Middle frontal gyrus (tissue), 1 donor: ENCODE results near the gene INSYN2B.

Experiments
- DNase-seq: peaks from one replicate; pipeline ENCODE4 v3.0.0-alpha.2; 2015; ENCODE audit warnings: low spot score; ENCODE audit errors: extremely low spot score

The INSYN2B gene

DNA sequence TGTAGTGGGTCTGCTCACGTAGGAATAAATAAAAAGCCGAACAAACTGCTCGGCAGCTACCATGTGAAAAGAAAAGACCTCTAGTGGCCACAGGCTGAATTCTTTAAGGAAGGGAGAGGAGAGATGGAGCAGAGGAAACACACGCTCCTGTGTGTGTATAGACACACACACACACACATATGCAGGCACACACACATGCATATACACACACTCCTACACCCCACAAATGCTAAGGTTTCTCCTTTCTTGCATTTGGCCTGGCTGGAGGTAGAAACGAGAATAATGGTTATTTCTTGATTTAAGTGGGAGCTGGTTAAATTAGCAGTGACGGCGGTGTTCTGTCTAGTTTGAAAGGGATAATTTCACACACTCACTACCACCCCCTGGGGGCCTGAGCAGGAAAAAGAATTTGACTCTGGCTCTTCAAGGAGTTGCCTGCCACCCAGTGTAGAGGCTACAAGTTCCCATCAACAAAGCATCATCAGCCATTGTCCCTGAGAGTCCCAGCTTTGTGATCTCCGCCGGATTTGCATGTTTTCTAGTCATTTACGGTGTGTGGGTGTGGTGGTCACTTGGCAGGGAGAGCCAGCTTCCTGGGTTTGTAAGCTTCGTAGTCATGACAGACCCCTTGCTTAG lies at the start of gene INSYN2B:
Gene INSYN2B (minus strand): TSS at position 78 of the 636 bp plus-strand sequence. CDS start 96,597 bp downstream, outside the sequence.
- DNase-seq = peak; percentile 83

DNA sequence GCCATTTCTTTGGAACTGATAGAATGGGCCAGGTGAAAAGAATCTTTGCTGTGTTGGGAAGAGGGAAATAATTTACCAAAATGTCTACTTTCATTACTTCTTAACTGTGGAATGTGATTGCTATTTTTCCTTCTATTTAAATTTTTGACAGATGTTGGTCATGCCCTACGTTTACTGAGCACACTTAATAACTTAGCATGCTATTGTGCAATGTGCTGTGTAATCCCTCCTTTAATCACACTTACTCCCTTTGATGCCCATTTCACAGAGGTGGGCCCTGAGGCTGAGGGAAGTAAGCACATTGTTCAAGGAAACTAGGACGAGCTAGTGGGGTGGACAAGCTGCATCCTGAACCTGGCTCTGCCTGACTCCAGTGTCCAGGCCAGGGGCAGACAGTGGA lies 47.8 kb upstream of the INSYN2B start:
- no peak for DNase-seq

DNA sequence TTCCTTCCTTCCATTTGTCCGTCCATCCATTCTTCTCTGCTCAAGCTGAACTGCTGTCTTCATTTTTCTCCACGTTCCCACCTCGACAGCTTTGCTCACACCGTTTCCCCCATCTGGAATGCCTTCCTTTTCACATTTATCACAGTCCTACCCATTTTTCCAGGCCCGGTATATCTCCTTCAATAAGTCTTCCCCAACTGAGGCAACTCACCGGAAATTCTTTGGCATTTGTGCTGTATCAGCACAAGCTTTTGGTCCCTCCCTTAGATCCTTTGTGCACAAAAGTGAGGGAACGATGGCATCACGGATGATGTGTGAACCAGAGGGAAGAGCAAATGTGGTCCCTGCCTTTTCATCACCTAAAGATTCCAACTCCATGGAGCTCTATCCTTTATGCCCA lies 45.6 kb upstream of the INSYN2B start:
- no peak for DNase-seq

DNA sequence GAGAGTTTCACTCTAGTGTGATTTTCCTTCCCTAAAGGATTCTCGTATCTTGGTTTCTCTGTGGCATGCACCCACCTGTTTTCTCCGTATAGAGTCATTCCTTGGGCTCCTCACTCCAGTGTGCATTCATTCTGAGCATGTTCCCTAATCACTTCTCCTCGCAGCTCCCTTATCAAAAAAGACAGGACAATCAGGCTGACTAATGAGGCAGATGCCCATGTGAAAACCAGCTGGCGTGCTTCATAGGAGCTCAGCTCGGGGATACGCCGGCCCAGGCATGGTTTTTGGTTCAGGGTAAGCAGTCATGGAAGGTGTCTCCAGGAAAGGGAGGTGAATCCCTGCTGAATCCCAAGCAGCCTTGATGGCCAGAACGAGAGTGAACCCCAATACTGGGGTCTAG lies 41.2 kb upstream of the INSYN2B start:
- DNase-seq = no peak

DNA sequence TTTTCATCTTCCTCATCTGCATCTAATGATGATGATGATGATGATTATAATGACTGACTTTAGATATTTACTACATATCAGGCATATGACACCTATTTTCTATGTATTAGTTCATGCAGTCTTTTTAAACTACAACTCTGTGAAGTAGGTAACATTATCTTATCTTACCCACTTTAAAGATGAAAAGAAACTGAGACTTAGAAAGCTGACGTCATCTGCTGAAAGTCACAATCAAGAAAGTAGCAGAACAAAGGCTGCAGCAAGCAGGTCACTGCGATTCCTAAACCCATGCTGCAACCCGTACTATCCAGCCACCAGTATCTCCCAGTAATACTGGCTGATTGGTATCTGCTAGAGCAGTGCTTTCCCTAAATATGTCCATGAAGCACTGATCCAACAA lies 40.1 kb upstream of the INSYN2B start:
- no peak for DNase-seq

DNA sequence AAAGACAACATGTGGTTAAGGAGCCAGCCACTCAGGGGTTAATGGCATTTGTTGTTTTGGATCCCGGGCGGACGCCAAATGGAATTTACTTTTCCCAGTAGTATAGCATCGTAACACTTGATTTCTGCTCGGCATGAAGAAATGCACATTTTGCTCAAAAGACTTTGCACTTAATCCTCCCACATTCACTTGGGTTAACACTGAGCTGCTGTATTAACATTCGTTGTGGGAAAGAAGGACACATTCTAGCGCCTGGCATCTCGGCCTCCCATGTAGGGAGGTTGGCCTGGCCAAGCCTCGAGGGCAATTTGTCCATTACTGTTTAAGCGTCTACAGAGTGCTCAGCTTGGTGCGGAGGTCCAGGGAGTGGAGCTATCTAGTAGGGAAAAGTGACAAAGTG lies 32.3 kb upstream of the INSYN2B start:
- no peak for DNase-seq

DNA sequence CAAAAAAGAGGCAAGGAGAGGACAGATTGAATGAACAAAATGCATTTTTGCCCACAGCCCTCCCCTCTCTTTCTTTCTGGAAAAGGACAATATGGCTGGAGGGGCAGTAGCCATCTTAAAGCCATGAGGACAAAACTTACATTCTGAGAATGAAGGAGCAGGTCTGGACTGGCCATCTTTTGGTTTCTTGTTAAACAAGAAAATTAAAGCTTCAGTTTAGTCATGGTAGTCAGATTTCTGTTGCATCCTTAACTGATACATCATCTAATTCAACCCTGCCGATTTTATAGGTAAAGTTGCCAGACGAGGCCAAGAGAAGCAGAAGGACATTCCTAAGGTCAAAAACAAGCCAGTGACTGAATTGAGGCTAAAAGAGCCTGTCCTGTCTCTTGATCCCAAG lies 31.5 kb upstream of the INSYN2B start:
- no peak for DNase-seq

DNA sequence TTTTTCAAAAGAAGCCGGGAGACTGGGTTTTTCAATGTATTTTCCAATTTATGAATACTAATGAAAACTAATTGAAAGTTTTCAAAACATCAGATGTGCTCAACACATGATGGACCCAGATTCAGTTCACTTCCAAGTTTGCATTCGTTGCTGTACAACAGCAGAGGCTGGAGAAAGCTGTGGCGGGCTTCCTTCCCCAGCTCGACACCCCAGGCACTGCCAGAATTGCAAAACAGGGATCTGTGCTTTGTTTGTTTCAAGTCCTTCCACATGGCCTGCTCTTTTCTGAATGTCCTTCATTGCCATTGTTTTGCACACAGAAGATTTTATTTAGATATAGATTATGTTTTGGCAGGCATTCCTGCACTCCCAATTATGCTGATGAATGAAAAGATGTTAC lies 30.3 kb upstream of the INSYN2B start:
- no peak for DNase-seq

DNA sequence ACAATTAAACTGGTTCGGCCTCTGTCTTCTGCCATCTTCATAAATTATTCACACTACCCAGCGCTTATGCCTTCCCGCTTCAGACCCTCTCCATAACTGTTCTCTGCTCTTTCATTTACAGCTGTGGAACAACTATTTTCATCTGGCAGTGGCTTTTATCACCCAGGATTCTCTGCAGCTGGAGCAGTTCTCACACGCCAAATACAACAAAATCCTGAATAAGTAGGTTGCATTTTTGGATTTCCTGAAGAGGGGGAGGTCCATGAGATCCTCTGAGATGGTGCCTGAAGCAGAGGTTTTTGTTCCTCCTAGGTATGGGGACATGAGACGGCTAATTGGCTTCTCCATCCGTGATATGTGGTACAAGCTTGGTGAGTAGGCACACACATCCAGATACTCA lies 28.1 kb upstream of the INSYN2B start:
- DNase-seq = no peak

DNA sequence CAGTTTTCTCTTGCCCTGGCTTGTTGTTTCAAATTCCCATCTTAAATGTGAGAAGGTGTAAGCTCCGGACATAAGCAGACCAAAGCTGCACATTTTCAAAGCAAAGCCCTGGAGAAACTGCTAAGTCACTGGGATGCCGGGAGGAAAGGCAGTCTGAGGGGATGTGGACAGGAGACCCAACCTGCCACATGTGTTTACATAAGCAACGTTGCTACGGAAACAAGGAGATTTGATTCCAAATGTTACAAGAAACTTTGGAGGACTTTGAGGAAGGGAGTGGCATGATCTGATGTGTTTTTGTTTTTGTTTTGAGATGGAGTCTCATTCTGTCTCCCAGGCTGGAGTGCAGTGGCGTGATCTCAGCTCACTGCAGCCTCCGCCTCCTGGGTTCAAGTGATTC lies 25.7 kb upstream of the INSYN2B start:
- DNase-seq = no peak

DNA sequence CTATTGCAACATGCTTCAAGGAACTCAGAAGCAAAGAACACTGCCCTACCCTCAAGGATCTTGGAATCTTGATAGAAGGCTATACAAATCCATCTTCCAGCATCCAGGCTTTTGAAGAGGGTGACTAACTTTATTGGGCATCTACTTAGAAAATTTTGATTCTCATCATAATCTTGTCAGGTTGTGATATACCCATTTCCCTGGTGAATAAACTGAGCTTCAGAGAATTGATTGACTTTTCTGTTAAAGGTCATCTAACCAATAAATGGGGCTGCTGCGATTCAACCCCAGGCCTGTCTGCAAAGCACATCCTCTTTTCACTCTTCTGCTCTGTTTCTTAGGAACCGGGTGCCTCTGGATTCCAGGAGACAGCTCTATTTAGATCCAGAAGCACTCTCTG lies 19.9 kb upstream of the INSYN2B start:
- no peak for DNase-seq

DNA sequence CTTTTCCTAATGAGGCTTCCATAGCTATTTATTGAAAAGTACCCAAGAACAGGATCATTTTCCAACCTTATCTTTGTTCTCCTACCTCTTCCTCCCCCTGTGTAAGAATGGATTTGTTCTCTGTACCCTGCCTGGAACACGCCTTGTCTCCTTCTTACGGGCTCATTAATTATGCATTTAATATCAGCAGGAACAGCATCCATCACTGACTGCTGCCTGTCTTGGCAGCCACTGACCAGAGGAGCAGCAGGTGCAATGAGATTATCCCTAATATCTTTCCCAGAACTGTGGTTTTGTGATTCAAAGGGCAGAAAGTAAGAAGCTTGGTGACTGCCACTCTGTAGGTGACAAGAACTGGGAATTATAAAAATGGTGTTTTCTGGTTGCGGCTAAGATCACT lies 19.3 kb upstream of the INSYN2B start:
- no peak for DNase-seq

DNA sequence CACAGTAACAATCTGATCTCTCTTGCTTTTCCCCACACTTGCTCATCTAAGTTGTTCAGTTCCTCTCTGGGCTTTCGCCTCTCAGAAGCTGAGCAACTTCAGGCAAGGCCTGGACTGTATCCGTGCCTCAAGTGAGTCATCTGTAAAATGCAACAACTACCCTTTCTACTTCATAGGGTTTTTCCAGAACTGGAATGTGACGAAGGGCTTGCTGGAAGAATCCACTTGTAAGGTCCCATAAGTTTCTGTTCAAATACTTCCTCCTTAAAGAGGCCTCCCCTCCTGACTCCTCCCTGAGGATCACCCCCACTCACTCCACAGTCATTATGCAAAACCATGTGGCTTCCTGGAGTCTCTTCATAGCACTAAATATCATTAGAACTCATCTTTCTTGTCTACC lies 17.5 kb upstream of the INSYN2B start:
- no peak for DNase-seq

DNA sequence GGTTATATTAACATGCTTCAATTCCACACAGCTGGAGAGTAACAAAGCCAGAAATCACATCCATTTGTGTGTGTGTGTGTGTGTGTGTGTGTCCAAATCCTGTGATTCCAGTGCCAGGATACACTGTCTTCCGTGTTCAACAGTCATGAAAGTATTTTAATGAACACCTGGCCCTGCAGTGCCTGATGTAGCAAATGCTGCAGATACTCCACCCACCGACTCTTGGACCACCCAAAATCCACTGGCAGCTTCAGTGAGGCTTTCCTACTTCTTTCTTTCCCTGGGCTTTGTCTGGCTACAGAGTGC lies 13.1 kb upstream of the INSYN2B start:
- no peak for DNase-seq

DNA sequence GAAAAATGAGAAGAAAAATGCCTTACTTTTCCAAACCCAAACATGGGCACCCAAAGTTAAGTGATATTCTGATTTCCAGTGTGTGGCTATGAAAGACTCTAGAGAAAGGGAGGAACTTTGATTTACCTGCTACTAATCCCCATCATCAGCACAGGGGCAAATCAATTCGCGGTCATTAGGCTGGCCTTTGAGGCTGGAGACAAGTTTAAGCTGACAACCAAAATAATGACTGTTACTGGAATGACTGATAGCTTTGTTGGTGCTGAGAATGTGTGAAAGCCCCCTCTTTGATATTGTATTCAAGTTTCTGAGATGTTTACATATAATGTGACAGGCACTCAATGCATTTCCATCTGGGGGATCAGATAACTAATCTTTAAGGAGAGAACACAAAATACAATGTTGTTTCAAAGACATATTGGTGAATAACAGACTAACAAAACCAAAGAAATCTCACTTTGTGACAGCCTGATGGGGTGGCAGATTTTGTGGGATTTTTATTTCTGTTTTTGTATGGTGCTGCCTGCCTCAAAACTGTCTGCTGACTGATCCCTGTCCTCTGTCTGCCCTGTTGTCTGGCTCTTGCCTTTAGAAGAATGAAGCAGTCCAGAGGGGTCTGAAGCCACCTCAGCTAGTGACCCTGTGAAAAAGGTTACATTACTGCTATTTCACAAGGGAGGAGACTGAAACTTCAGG lies 12.6 kb upstream of the INSYN2B start:
- DNase-seq = no peak

DNA sequence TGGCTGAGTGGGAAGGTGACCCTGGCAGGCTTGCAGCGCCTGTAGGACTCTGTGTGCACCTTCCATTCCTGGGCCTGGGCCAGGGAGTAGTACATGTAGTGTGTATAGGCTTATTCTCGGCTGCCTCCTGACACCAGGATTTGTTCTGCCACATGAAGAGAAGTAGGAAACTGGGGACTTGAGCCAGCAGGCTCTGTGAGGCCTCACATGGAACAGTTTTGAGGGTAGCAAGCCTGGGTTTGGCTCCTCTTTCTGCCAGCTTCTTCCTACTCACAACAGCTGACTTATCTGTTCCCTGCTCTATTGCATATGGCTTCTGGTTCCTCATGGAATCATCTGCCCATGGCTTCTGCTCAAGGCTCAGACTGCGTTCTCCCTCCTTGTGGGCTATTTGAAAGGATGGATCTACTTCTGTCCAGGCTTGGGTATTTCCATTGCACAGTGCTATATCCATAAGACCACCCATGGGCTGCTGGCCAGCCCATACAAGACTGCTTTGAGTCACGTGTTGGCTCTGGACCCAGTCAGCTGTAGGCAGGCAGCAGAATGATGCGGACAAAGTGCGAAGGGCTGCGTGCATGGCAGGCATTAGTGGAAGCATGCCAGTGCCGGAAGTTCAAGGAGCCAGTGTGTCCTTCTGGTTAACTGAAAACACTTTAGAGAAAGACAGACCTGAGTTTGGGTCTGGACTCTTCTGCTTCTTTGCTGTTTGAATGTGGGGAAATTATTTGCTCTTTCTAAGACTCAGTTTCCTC lies 11.0 kb upstream of the INSYN2B start:
- no peak for DNase-seq

DNA sequence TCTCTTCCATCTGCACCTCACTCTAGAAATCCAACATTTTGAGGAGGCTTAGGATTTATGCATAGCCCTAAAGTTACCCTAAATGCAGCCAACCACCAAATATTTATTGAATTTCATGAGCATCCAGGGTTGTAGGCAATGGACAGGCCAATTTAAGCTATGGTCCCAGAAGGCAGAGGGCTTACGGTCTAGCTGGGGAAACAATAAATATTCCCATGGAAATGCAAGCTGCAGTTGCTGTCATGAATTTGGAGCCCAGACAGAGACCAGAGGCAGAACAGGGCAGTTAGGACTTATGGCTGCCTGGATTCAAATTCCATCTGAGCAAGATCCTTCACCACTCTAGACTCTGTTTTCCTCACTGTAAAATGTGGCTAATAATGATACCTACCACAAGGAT lies 9.1 kb upstream of the INSYN2B start:
- DNase-seq = no peak

DNA sequence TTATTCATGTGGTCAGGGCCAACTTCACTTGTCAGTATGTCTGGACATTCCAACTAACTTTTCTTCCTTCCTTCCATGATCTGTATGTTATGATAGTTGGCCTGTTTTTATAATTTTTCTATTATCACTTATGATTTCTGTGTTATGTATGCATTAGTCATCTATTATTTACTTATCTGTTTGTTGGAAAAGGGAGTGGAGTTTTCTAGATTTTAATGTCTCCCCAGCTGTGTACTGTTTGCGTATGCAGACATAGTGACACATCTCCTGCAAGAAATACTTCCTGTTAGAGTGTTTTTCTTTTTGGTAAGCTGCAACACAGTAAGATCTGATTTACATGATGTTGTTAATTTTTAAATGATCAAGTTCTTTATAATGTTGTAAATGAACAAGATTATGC lies 8.7 kb upstream of the INSYN2B start:
- no peak for DNase-seq

DNA sequence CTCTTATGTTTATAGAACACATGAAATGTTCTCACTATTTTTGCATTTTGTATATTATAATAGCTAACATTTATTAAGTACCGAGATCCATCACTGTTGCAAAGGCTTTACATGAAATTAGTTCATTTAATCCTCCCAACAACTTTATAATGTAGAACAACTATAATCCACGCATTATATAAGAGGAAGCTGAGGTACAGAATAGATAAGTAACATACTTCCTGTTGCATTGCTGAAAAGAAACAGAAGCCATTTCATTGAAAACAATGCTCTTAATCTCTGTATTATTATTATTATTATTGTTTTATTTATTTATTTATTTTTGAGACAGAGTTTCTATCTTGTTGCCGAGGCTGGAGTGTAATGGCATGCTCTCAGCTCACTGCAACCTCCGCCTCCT lies 7.9 kb upstream of the INSYN2B start:
- no peak for DNase-seq

DNA sequence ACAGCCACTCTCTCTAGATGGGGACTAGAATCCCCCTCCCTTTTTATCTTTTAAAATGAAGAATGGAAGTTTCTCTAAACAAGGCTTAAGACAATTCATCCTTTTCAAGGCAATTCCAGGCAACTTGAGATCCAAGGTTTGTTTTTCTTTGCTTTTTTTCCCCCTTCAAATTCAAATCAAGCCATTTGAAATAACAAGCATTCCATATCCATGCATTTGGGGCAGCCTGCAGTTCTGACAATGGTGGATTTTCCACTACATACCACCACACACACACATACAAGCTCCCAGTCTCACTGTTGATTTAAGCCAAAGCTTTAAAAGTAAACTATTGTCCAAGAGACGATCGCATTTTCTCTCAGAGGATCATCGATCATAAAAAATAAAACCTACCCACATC lies 424 bp downstream of the INSYN2B start:
- no peak for DNase-seq

DNA sequence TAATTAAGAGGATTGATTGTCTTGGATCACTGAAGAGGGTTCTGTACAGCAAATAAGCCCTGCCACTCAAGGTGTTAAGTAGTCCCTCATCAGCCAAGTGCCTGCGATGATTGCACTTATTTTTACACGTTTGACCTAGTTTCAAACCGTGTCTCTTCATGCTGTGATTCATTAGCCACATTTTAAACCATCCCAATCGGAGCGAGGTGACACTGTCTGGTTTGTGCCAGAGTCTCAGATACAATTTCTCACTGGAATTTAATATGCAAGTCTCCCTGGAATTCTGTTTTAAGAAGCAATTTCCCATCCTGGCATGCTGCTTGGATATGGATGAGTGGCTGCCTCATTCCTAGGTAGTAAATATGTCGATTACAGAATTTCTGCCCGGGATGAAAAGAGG lies 1.6 kb downstream of the INSYN2B start:
- DNase-seq = no peak

DNA sequence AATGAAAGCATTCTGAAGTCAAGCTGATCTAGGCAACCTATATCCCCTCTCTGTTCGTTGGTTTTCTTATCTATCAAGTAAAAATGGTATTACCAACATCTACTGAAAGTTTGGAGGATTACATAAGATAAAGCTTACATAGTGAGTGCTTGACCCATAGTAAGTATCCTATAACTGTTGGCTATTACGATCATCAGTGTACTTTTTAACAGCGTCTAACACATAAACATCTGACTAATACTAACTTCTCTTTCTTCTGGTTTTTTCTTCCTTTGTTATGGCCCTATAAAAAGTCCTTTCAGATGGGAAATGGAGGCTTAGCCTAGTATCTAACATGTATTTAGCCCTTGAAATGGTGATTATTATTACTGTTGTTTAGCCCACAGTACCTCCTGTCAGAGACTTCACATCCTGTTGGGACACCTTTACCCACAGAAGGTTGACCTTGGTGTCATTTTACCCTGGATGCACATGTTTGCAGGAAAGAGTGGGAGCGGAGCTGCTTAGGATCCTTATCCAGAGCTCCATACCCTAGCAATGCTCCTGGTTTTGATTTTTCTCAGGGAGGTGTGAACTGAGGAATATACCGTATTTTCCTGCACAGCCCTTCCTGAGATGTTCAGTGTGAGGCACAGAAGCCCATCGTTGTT lies 6.0 kb downstream of the INSYN2B start:
- no peak for DNase-seq
